ENCODE measurements around the gene MYADM.

MYADM gene

DNA sequence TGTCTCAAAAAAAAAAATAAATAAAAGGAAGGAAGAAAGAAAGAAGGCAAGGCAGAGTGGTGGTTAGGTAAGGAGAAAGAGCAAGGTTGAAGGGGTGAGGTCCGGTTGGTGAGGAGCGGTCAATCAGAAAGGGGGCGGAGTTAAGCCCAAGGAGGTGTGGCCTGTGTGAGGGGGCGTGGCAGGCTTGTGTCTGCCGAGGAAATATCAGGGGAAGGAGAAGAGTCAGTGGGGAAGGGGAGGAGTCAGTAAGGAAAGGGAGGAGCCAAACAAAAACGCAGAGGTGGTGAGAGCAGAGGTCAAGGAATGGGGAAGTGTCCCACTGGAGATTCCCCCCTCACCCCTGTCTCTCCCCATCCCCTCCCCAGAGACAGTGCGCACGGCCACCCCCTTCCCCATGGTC lies 47.3 kb downstream of the MYADM start:
- DNase-seq (ENCODE audit: low read depth), result no peak

GRCh38 chr19:53916004-53916403 lies 48.3 kb downstream of the MYADM start:
- DNase-seq (ENCODE audit: low read depth), result no peak

DNA sequence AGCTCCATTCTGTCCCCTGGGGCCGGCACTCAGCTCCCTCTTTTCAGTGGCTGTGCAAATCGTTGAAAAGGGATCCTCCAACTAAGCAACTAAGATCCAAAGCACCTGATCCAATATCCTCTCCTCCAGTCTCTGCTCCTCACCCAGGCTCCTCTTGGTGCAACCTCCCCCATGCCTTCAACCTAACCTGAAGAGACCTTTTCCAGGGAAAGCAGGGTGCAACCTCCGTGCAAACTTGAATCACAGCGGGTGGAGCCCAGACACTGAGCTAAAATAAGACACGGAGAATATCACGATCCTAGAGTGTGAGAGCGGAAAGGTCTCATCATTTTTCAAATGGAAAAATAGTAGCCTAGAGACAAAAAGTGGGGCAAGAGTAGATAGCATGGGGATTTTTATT lies 49.7 kb downstream of the MYADM start:
- no peak for DNase-seq (ENCODE audit: low read depth)

Data from stimulated activated CD8-positive, alpha-beta memory T cell treated with anti-CD3 and anti-CD28 coated beads, Interleukin-7, amount 100 ng/mL, for 24 hours (primary cell).